GM21390 (cell line): ENCODE data around the gene ZKSCAN4.

Experiments
- ATAC-seq: cut with Tn5 transposase; IDR thresholded peaks from one replicate; pipeline ENCODE4 v1.9.1; 2021; ENCODE audit not compliant: unreplicated experiment

Gene ZKSCAN4

GRCh38 chr6:28209753-28210535 lies 42.1 kb downstream of the ZKSCAN4 start:
- ATAC-seq = no peak

GRCh38 chr6:28208111-28208659 lies 43.9 kb downstream of the ZKSCAN4 start:
- ATAC-seq = no peak

- ATAC-seq = no peak
These were observed 44.5 kb downstream of the ZKSCAN4 start for GRCh38 chr6:28207510-28208110.

GRCh38 chr6:28206928-28207509 lies 45.0 kb downstream of the ZKSCAN4 start:
- no peak for ATAC-seq

- no peak for ATAC-seq
These were observed 45.5 kb downstream of the ZKSCAN4 start for GRCh38 chr6:28206527-28206926.

- ATAC-seq = no peak
These were observed 46.2 kb downstream of the ZKSCAN4 start for GRCh38 chr6:28205879-28206278.

- ATAC-seq = no peak
These were observed 48.9 kb downstream of the ZKSCAN4 start for GRCh38 chr6:28203201-28203600.

- ATAC-seq = no peak
These were observed 52.0 kb downstream of the ZKSCAN4 start for GRCh38 chr6:28200020-28200419.
